Measurements from ENCODE around the gene BLVRA. TPM values are rescaled to one million over a fixed set of nuclear protein-coding genes. Genes with fewer than 3 reads are reported as not detected.

The BLVRA gene
- polyA plus RNA-seq, 2 of the 4 experiments (the other 2 are of a cell fraction), result 68.5 to 85.4 TPM

DNA sequence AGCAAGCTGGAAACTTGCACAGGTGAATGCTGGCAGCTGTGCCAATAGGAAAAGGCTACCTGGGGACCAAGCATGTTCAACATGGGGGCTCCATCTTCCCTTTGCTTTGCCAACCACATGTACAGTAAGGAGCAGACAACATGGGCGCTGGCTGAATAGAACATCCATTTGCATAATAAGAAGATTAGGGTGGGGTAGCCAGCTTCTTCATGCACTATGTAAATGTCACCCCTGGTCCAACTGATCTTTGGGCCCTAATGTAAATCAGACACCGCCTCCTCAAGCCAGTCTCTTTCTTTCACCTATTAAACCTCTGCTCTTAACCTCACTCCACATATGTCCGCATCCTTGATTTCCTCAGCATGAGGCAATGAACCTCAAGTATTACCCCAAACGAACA is 84.8 kb downstream of the BLVRA start:
- Histone ChIP-seq H3K4me2 (no peak overlapping the region), H3K4me3 (no peak overlapping the region), H3K9me3 (no peaks in the 10 kb centered on the region), H3K4me1 (no peaks in the 10 kb centered on the region), H3K27ac (no peak overlapping the region)
- DNase-seq (ENCODE audit: low read depth in 1 of 2, low spot score in 1 of 2) (no peak), ATAC-seq (no peak), FAIRE-seq (no peak)
- TF ChIP-seq JUNB (IDR thresholded peaks at IDR 0.05) (no peak), MAZ (IDR thresholded peaks at IDR 0.05; ENCODE audit: borderline replicate concordance, low read depth, low read length) (no peak), TFCP2L1 (CRISPR knock-in tag; IDR thresholded peaks at IDR 0.05) (no peak), ZFP36 (IDR thresholded peaks at IDR 0.05; ENCODE audit: borderline replicate concordance, partially characterized antibody) (no peak), EP300 (IDR thresholded peaks at IDR 0.05) (no peak), ELK1 (IDR thresholded peaks at IDR 0.05; ENCODE audit: low read depth, low read length) (no peak), MYC (IDR thresholded peaks at IDR 0.05; ENCODE audit: borderline replicate concordance, low read length) (no peak), CBX2 (IDR thresholded peaks at IDR 0.05; ENCODE audit: borderline replicate concordance, low read depth) (no peak), EHF (CRISPR knock-in tag; IDR thresholded peaks at IDR 0.05) (no peak), EHMT2 (IDR thresholded peaks at IDR 0.05; ENCODE audit: low read depth) (no peak), RCOR1 (IDR thresholded peaks at IDR 0.05; ENCODE audit: low read depth, low read length) (no peak), POLR2A (IDR thresholded peaks at IDR 0.05; ENCODE audit: low read length) (no peak), RNF2 (IDR thresholded peaks at IDR 0.05; ENCODE audit: borderline replicate concordance, low read depth) (no peak), USF2 (IDR thresholded peaks at IDR 0.05) (no peak), FOSL2 (IDR thresholded peaks at IDR 0.05) (no peak), FOSL2 (CRISPR knock-in tag; IDR thresholded peaks at IDR 0.05) (no peak), BCL3 (IDR thresholded peaks at IDR 0.05) (no peak), FOXS1 (CRISPR knock-in tag; IDR thresholded peaks at IDR 0.05) (no peak)
- TF ChIP-seq, protein P1, sequence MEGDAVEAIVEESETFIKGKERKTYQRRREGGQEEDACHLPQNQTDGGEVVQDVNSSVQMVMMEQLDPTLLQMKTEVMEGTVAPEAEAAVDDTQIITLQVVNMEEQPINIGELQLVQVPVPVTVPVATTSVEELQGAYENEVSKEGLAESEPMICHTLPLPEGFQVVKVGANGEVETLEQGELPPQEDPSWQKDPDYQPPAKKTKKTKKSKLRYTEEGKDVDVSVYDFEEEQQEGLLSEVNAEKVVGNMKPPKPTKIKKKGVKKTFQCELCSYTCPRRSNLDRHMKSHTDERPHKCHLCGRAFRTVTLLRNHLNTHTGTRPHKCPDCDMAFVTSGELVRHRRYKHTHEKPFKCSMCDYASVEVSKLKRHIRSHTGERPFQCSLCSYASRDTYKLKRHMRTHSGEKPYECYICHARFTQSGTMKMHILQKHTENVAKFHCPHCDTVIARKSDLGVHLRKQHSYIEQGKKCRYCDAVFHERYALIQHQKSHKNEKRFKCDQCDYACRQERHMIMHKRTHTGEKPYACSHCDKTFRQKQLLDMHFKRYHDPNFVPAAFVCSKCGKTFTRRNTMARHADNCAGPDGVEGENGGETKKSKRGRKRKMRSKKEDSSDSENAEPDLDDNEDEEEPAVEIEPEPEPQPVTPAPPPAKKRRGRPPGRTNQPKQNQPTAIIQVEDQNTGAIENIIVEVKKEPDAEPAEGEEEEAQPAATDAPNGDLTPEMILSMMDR (IDR thresholded peaks at IDR 0.05), result no peak
- ChIA-PET CTCF (interaction anchor here (1.1 to 3.6 kb wide), 3 partner anchors 8 to 261 kb away, joined by 3 to 24 read pairs (median 5); partner anchors contain the start of gene STK17A), POLR2A (no interaction called here)
- 88% methylated on average over 4 of the region's 4 CpGs for WGBS (ENCODE audit: missing lambda C conversion rate)

DNA sequence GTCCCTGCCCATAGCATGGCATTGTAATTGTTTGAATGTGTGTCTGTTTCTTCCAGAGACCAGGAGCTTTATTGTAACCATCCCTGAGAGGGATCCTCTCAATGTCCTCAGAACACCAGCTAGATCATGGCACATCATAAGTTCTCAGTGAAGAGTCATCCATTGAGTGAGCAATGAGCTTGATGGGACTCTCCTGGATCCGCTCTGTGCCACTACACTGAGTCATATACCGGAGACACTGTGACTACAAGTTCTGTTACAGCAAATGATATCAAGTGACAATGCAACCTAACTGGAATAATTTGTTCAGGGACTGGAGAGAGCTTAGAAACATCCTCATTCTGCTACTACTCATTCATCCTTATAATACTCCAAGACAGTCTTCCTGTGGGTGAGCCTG is 85.8 kb downstream of the BLVRA start:
- H3K4me2 ChIP-seq, result no peak overlapping the region
- H3K9me3 ChIP-seq, result no peaks in the 10 kb centered on the region
- H3K4me1 ChIP-seq, result no peaks in the 10 kb centered on the region
- FAIRE-seq (no peak), DNase-seq (ENCODE audit: low read depth in 1 of 2, low spot score in 1 of 2) (no peak), ATAC-seq (no peak)
- POLR2A ChIA-PET, result no interaction called here
- no peak for TF ChIP-seq MYC (IDR thresholded peaks at IDR 0.05; ENCODE audit: borderline replicate concordance, low read length)
- no peak for TF ChIP-seq POLR2AphosphoS2 (conservative IDR thresholded peaks at IDR 0.05; ENCODE audit: low read length)
- TF ChIP-seq ZC3H11A (IDR thresholded peaks at IDR 0.05), result no peak
- no peak for TF ChIP-seq NFE2L2 (conservative IDR thresholded peaks at IDR 0.05; ENCODE audit: low read length)
- TF ChIP-seq, protein P1 (IDR thresholded peaks at IDR 0.05), result no peak
- WGBS (ENCODE audit: missing lambda C conversion rate), result 74% methylated on average over 2 of the region's 2 CpGs
- CTCF ChIA-PET, result interaction anchor here (1.3 to 3.6 kb wide), 3 partner anchors 8 to 262 kb away, joined by 3 to 24 read pairs (median 5); partner anchors contain the start of gene STK17A
- H3K4me3 ChIP-seq, result no peak overlapping the region
- no peak overlapping the region for H3K27ac ChIP-seq
